ENCODE data around the gene AUTS2.

Gene AUTS2

DNA sequence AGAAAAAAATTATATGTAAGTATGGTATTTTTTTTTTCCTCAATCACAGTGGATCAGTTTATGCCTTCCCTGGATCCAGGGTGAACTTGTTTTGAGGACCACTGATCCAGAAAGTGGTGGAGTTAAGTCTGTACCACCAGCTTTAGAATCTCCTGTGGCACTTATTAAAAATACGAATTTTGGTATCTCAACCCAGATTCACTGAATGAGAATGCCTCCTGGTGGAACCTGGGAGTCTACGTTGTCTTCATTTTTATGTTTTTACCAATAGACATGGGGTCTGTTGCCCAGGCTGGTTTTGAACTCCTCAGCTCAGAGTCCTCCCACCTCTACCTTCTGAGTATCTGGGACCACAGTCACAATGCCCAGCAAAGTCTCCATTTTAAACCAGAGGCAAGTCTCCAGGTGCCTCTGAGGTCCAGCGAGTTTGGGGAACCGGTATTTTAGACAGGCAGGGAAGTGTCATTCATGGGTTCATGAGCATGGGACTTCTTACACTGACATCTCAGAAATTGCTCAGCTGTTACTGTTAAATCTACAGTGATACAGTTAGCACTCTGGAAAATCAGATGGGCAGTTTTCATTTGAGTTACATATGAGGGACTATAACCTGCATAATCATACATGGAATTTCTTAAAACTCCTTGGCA, 200.9 kb downstream of the AUTS2 start:
- no peak overlapping the region for H3K4me3 ChIP-seq (ENCODE audit: low read depth, low read length)
- TF ChIP-seq, protein P1, sequence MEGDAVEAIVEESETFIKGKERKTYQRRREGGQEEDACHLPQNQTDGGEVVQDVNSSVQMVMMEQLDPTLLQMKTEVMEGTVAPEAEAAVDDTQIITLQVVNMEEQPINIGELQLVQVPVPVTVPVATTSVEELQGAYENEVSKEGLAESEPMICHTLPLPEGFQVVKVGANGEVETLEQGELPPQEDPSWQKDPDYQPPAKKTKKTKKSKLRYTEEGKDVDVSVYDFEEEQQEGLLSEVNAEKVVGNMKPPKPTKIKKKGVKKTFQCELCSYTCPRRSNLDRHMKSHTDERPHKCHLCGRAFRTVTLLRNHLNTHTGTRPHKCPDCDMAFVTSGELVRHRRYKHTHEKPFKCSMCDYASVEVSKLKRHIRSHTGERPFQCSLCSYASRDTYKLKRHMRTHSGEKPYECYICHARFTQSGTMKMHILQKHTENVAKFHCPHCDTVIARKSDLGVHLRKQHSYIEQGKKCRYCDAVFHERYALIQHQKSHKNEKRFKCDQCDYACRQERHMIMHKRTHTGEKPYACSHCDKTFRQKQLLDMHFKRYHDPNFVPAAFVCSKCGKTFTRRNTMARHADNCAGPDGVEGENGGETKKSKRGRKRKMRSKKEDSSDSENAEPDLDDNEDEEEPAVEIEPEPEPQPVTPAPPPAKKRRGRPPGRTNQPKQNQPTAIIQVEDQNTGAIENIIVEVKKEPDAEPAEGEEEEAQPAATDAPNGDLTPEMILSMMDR (IDR thresholded peaks at IDR 0.05; ENCODE audit: control insufficient read depth, extremely low read depth, insufficient read depth): no peak
- DNase-seq (ENCODE audit: low read depth): no peak

- DNase-seq (ENCODE audit: low read depth): no peak
- TF ChIP-seq, protein P1 (IDR thresholded peaks at IDR 0.05; ENCODE audit: control insufficient read depth, extremely low read depth, insufficient read depth): no peak
- no peak overlapping the region for H3K4me3 ChIP-seq (ENCODE audit: low read depth, low read length)
These were observed 201.7 kb downstream of the AUTS2 start for GRCh38 chr7:69799990-69800389.

DNA sequence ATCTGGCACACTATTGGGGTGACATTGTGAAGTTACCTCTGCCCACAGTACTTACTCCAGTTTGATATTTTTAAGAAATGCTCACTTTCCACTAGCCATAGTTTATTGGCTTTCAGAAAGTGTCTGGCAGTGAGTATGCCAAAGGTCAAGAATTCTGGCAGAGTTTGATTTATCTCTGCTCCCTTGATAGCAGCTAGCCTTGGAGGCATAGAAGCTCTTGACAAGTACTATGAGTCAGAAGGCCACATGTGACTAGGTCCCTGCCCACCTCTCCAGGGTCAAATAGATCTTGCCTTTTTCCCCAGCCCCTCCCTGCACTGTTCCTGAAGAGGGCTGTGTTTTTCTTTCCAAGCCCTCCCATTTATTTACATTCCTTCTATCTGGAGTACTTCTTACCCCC, 202.2 kb downstream of the AUTS2 start:
- TF ChIP-seq, protein P1 (IDR thresholded peaks at IDR 0.05; ENCODE audit: control insufficient read depth, extremely low read depth, insufficient read depth): no peak
- no peak for DNase-seq (ENCODE audit: low read depth)
- no peak overlapping the region for H3K4me3 ChIP-seq (ENCODE audit: low read depth, low read length)

DNA sequence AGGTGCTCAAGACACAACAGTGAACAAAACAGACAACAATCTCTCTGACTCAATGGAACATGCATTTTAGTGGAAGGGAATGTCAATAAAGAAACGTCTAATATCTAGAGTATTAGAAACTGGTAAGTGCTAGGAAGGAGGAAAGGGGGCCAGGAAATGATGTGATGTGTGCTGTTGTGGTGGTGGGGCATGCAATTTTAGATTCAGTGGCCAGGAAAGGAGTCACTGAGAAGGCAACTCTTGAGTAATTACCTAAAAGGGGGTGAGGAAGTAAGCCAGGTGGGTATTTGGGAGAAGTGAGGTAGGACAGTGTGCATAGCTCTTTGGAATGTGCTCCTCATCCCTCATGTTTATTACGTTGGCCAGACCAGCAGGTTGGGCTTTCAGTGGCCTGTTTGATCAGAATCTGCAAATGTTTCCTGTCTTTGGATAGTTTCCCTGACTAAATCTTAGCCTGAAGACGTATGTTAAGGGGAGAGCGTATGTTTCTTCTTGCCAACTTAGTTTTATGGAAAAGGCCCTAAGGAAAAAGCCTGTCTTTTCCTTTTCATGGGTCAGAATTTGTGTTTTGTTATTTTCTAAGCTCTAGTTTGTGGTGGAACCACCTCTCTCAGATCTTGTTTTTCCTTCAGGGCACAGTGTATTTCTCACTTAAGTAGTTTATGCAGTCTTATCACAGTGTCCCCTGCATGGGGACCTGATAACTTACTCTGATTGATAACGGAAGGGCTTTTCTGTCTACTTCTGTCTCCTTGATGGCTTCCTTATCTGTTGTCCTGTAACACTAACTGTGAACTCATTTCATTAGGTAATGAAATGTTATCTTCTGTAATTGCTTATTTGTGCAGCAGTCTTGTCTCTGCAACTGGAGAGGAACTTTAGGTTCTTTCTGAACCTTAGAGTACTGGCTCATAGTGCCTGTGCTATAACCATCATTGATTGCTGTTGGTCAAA, 203.7 kb downstream of the AUTS2 start:
- DNase-seq (ENCODE audit: low read depth): no peak
- TF ChIP-seq, protein P1 (IDR thresholded peaks at IDR 0.05; ENCODE audit: control insufficient read depth, extremely low read depth, insufficient read depth): no peak
- no peak overlapping the region for H3K4me3 ChIP-seq (ENCODE audit: low read depth, low read length)

- TF ChIP-seq, protein P1 (IDR thresholded peaks at IDR 0.05; ENCODE audit: control insufficient read depth, extremely low read depth, insufficient read depth): no peak
- DNase-seq (ENCODE audit: low read depth): no peak
- H3K4me3 ChIP-seq (ENCODE audit: low read depth, low read length): no peak overlapping the region
These were observed 205.6 kb downstream of the AUTS2 start for GRCh38 chr7:69803699-69804516.

- TF ChIP-seq, protein P1 (IDR thresholded peaks at IDR 0.05; ENCODE audit: control insufficient read depth, extremely low read depth, insufficient read depth): no peak
- H3K4me3 ChIP-seq (ENCODE audit: low read depth, low read length): no peak overlapping the region
- DNase-seq (ENCODE audit: low read depth): no peak
These were observed 206.7 kb downstream of the AUTS2 start for GRCh38 chr7:69804962-69805361.

Measured in LNCaP clone FGC (cell line).